ENCODE results near the gene CCNG1.

GRCh38 chr5:163437011-163437308, 435 bp upstream of the CCNG1 start:
- TF ChIP-seq CTCF (optimal IDR thresholded peaks at IDR 0.05 in 1 of 3, IDR thresholded peaks at IDR 0.05 in 1 of 3, conservative IDR thresholded peaks at IDR 0.05 in 1 of 3; ENCODE audit: extremely low read depth in 1 of 3, insufficient read depth in 2 of 3, low read length in 3 of 3) (no peak), EZH2 (IDR thresholded peaks at IDR 0.05; ENCODE audit: low read length) (no peak)

Data from keratinocyte (primary cell).